ENCODE data around the gene ZBTB18. TPM values are rescaled to one million over a fixed set of nuclear protein-coding genes. Genes with fewer than 3 reads are reported as not detected.

ZBTB18 gene
- total and polyA plus RNA-seq, 2 donors (not counting 1 experiment from before 2014, with no cell fraction given) = 10.3 to 12.6 TPM

- Histone ChIP-seq H3K36me3 (ENCODE audit: control insufficient read depth, insufficient read depth, low read length) (no peaks in the 10 kb centered on the region), H2AFZ (ENCODE audit: low read length) (no peak overlapping the region), H3K4me3 (replicated peaks in 1 of 4; ENCODE audit: control extremely low read depth in 1 of 4, insufficient read depth in 1 of 4, low read depth in 3 of 4, low read length in 4 of 4) (no peak overlapping the region), H3K9ac (ENCODE audit: insufficient read depth, low read length) (no peak overlapping the region), H4K20me1 (ENCODE audit: control insufficient read depth, extremely low read depth, insufficient read depth, low read length) (no peaks in the 10 kb centered on the region), H3K79me2 (ENCODE audit: control insufficient read depth, insufficient read depth, low read length) (no peaks in the 10 kb centered on the region), H3K4me1 (ENCODE audit: control insufficient read depth, extremely low read depth, insufficient read depth, low read length) (no peaks in the 10 kb centered on the region), H3K4me2 (ENCODE audit: extremely low read depth, insufficient read depth, low read length) (no peak overlapping the region), H3K27me3 (ENCODE audit: control insufficient read depth, insufficient read depth, low read length) (peaks cover 15% of the 10 kb centered on the region), H3K27ac (ENCODE audit: insufficient read depth, low read length) (no peak overlapping the region), H3K9me3 (ENCODE audit: control insufficient read depth, insufficient read depth, low read depth, low read length) (no peaks in the 10 kb centered on the region)
- DNase-seq (ENCODE audit: low read depth in 2 of 2) = peak in 1 of 2 donors; percentile 62
- TF ChIP-seq CTCF (conservative IDR thresholded peaks at IDR 0.05 in 1 of 2, IDR thresholded peaks at IDR 0.05 in 1 of 2; ENCODE audit: low read depth in 1 of 2, low read length in 2 of 2) (no peak), EZH2 (IDR thresholded peaks at IDR 0.05; ENCODE audit: low read length, missing control alignments) (no peak)
Measured at GRCh38 chr1:244089561-244089960, 38.5 kb downstream of the ZBTB18 start.

GRCh38 chr1:244090645-244091044 is 39.6 kb downstream of the ZBTB18 start:
- Histone ChIP-seq H3K27me3 (ENCODE audit: control insufficient read depth, insufficient read depth, low read length) (peaks cover 11% of the 10 kb centered on the region), H3K4me2 (ENCODE audit: extremely low read depth, insufficient read depth, low read length) (peak overlapping the region; percentile 23), H3K9me3 (ENCODE audit: control insufficient read depth, insufficient read depth, low read depth, low read length) (no peaks in the 10 kb centered on the region), H3K27ac (ENCODE audit: insufficient read depth, low read length) (no peak overlapping the region), H3K79me2 (ENCODE audit: control insufficient read depth, insufficient read depth, low read length) (no peaks in the 10 kb centered on the region), H3K4me1 (ENCODE audit: control insufficient read depth, extremely low read depth, insufficient read depth, low read length) (no peaks in the 10 kb centered on the region), H3K4me3 (replicated peaks in 1 of 4; ENCODE audit: control extremely low read depth in 1 of 4, insufficient read depth in 1 of 4, low read depth in 3 of 4, low read length in 4 of 4) (no peak overlapping the region), H2AFZ (ENCODE audit: low read length) (no peak overlapping the region), H3K9ac (ENCODE audit: insufficient read depth, low read length) (no peak overlapping the region), H3K36me3 (ENCODE audit: control insufficient read depth, insufficient read depth, low read length) (no peaks in the 10 kb centered on the region), H4K20me1 (ENCODE audit: control insufficient read depth, extremely low read depth, insufficient read depth, low read length) (no peaks in the 10 kb centered on the region)
- TF ChIP-seq CTCF (conservative IDR thresholded peaks at IDR 0.05 in 1 of 2, IDR thresholded peaks at IDR 0.05 in 1 of 2; ENCODE audit: low read depth in 1 of 2, low read length in 2 of 2) (no peak), EZH2 (IDR thresholded peaks at IDR 0.05; ENCODE audit: low read length, missing control alignments) (no peak)
- DNase-seq (ENCODE audit: low read depth in 2 of 2) = no peak

- Histone ChIP-seq H4K20me1 (ENCODE audit: control insufficient read depth, extremely low read depth, insufficient read depth, low read length) (no peaks in the 10 kb centered on the region), H3K4me2 (ENCODE audit: extremely low read depth, insufficient read depth, low read length) (no peak overlapping the region), H3K27me3 (ENCODE audit: control insufficient read depth, insufficient read depth, low read length) (peaks cover 9% of the 10 kb centered on the region), H3K36me3 (ENCODE audit: control insufficient read depth, insufficient read depth, low read length) (no peaks in the 10 kb centered on the region), H3K79me2 (ENCODE audit: control insufficient read depth, insufficient read depth, low read length) (no peaks in the 10 kb centered on the region), H3K27ac (ENCODE audit: insufficient read depth, low read length) (no peak overlapping the region), H3K9ac (ENCODE audit: insufficient read depth, low read length) (no peak overlapping the region), H2AFZ (ENCODE audit: low read length) (no peak overlapping the region), H3K9me3 (ENCODE audit: control insufficient read depth, insufficient read depth, low read depth, low read length) (no peaks in the 10 kb centered on the region), H3K4me3 (replicated peaks in 1 of 4; ENCODE audit: control extremely low read depth in 1 of 4, insufficient read depth in 1 of 4, low read depth in 3 of 4, low read length in 4 of 4) (no peak overlapping the region), H3K4me1 (ENCODE audit: control insufficient read depth, extremely low read depth, insufficient read depth, low read length) (no peaks in the 10 kb centered on the region)
- no peak for TF ChIP-seq CTCF (conservative IDR thresholded peaks at IDR 0.05 in 1 of 2, IDR thresholded peaks at IDR 0.05 in 1 of 2; ENCODE audit: low read depth in 1 of 2, low read length in 2 of 2)
- TF ChIP-seq EZH2 (IDR thresholded peaks at IDR 0.05; ENCODE audit: low read length, missing control alignments) = no peak
- peak in 1 of 2 donors; percentile 89 for DNase-seq (ENCODE audit: low read depth in 2 of 2)
Measured at GRCh38 chr1:244092293-244092963, 41.3 kb downstream of the ZBTB18 start.
